SK-N-SH treated with all-trans-retinoic acid at 6 μM for 48 hours (cell line): ENCODE results near the gene S100A6.

Source experiments
- ATAC-seq: fragments of 200-7000 bp; cut with Tn5 transposase; 3 replicates; pipeline ENCODE4 v1.9.1; 2020; ENCODE audit warnings: mild to moderate bottlenecking, moderate library complexity
- ARNTL ChIP-seq: fragments of 450-650 bp; formaldehyde crosslinking; IDR thresholded peaks from 2 replicates; pipeline ENCODE4 v1.5.0; 2020; ENCODE audit warnings: low read depth, mild to moderate bottlenecking, moderate library complexity, borderline replicate concordance
- BACH2 ChIP-seq: fragments of 250-450 bp; sonication (Bioruptor Pico); IDR thresholded peaks from 2 replicates; pipeline ENCODE4 v1.9.0; 2021; ENCODE audit warnings: mild to moderate bottlenecking, borderline replicate concordance
- CSDC2 ChIP-seq: fragments of 250-450 bp; sonication (Bioruptor Pico); IDR thresholded peaks from 2 replicates; pipeline ENCODE4 v1.5.0; 2020; ENCODE audit warnings: mild to moderate bottlenecking, moderate library complexity
- CSRNP3 ChIP-seq: fragments of 250-450 bp; sonication (Bioruptor Pico); IDR thresholded peaks from 2 replicates; pipeline ENCODE4 v1.5.1; 2021; ENCODE audit warnings: mild to moderate bottlenecking, moderate library complexity
- ESRRG ChIP-seq: fragments of 250-450 bp; sonication (Bioruptor Pico); IDR thresholded peaks from 2 replicates; pipeline ENCODE4 v1.6.1; 2021; ENCODE audit warnings: mild to moderate bottlenecking
- GLIS3 ChIP-seq: fragments of 250-450 bp; sonication (Bioruptor Pico); IDR thresholded peaks from 2 replicates; pipeline ENCODE4 v1.5.0; 2020; ENCODE audit warnings: mild to moderate bottlenecking, moderate library complexity
- ISL1 ChIP-seq: fragments of 250-450 bp; sonication (Bioruptor Pico); IDR thresholded peaks from 2 replicates; pipeline ENCODE4 v2.1.2; 2022; ENCODE audit warnings: mild to moderate bottlenecking, moderate library complexity
- OSR1 ChIP-seq: fragments of 250-450 bp; sonication (Bioruptor Pico); IDR thresholded peaks from 2 replicates; pipeline ENCODE4 v1.8.0; 2022; ENCODE audit warnings: moderate library complexity, mild to moderate bottlenecking, inconsistent platforms
- PPARA ChIP-seq: fragments of 250-450 bp; sonication (Bioruptor Pico); IDR thresholded peaks from 2 replicates; pipeline ENCODE4 v1.5.0; 2020; ENCODE audit warnings: mild to moderate bottlenecking, borderline replicate concordance
- SNAI2 ChIP-seq: fragments of 250-450 bp; sonication (Bioruptor Pico); IDR thresholded peaks from 2 replicates; pipeline ENCODE4 v1.5.0; 2020; ENCODE audit warnings: mild to moderate bottlenecking, moderate library complexity
- TCF4 ChIP-seq: fragments of 250-450 bp; sonication (Bioruptor Pico); IDR thresholded peaks from 2 replicates; pipeline ENCODE4 v1.8.0; 2021; ENCODE audit warnings: mild to moderate bottlenecking, moderate library complexity, borderline replicate concordance
- TOX ChIP-seq: fragments of 250-450 bp; sonication (Bioruptor Pico); IDR thresholded peaks from 2 replicates; pipeline ENCODE4 v1.8.0; 2021; ENCODE audit warnings: mild to moderate bottlenecking, moderate library complexity, borderline replicate concordance
- ZC3H10 ChIP-seq: fragments of 250-450 bp; sonication (Bioruptor Pico); IDR thresholded peaks from 2 replicates; pipeline ENCODE4 v1.5.1; 2021; ENCODE audit warnings: mild to moderate bottlenecking, moderate library complexity
- ZFP30 ChIP-seq: fragments of 450-650 bp; formaldehyde crosslinking; IDR thresholded peaks from 2 replicates; pipeline ENCODE4 v1.5.0; 2022; ENCODE audit warnings: mild to moderate bottlenecking, moderate library complexity
- ZNF565 ChIP-seq: fragments of 450-650 bp; formaldehyde crosslinking; conservative IDR thresholded peaks from 2 replicates; pipeline ENCODE4 v1.5.0; 2020; ENCODE audit warnings: low read depth, mild to moderate bottlenecking, moderate library complexity
- ZNF70 ChIP-seq: fragments of 450-650 bp; formaldehyde crosslinking; IDR thresholded peaks from 2 replicates; pipeline ENCODE4 v1.5.0; 2020; ENCODE audit warnings: mild to moderate bottlenecking, moderate library complexity
- TF ChIP-seq, protein P1 (sequence below): fragments of 250-450 bp; sonication (Bioruptor Pico); IDR thresholded peaks from 2 replicates; pipeline ENCODE4 v1.8.0; 2021; ENCODE audit warnings: low read depth, mild to moderate bottlenecking, moderate library complexity, borderline replicate concordance
- TF ChIP-seq, protein P2 (sequence below): fragments of 250-450 bp; sonication (Bioruptor Pico); IDR thresholded peaks from 2 replicates; pipeline ENCODE4 v1.8.0; 2020; ENCODE audit warnings: mild to moderate bottlenecking, moderate library complexity, borderline replicate concordance
- TF ChIP-seq, protein P3 (sequence below): fragments of 250-450 bp; sonication (Bioruptor Pico); IDR thresholded peaks from 2 replicates; pipeline ENCODE4 v1.5.0; 2020; ENCODE audit warnings: mild to moderate bottlenecking, moderate library complexity
- TF ChIP-seq, protein P4 (sequence below): fragments of 250-450 bp; sonication (Bioruptor Pico); IDR thresholded peaks from 2 replicates; pipeline ENCODE4 v1.5.1; 2020; ENCODE audit warnings: low read depth, mild to moderate bottlenecking, moderate library complexity

The S100A6 gene

DNA sequence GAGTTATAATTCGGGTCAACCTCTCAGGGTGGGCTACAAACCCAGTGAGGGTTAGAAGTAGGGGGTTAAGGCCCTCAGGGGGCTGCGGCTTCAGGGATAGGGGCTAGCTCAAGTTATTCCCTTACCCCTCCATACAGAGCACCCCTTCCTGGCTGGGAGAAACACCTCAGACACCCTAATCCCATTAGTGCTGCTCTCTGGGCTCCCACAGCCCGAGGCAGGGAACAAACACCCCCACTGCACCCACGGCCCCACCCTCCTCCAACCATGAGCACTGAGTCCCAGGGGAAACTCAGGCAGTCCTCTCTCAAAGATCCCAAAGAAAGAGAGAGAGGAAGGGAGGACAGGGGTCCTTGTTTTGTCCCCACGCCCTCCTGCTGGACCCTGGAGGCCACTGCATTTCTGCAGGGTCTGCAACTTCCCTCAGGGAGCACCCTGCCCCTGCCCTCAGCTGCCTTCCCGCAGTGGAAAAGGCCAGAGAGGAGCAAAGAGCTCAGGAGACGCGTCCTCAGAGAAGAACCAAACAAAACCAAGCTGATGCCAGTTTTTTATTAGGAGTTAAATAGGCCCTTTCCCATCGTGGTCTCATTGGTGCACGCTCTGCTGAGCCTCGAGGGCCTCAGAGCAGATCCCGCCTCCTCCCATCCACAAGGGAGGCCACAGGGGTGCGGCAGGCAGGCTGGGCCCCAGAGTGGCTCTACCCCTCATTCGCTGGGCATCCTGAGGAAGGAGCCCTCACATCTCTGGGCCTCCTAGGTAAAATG is 11.2 kb upstream of the S100A6 start (continued):
- TF ChIP-seq, protein P1, sequence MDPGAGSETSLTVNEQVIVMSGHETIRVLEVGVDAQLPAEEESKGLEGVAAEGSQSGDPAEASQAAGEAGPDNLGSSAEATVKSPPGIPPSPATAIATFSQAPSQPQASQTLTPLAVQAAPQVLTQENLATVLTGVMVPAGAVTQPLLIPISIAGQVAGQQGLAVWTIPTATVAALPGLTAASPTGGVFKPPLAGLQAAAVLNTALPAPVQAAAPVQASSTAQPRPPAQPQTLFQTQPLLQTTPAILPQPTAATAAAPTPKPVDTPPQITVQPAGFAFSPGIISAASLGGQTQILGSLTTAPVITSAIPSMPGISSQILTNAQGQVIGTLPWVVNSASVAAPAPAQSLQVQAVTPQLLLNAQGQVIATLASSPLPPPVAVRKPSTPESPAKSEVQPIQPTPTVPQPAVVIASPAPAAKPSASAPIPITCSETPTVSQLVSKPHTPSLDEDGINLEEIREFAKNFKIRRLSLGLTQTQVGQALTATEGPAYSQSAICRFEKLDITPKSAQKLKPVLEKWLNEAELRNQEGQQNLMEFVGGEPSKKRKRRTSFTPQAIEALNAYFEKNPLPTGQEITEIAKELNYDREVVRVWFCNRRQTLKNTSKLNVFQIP (CRISPR knock-in tag), result no peak
- TF ChIP-seq, protein P2, sequence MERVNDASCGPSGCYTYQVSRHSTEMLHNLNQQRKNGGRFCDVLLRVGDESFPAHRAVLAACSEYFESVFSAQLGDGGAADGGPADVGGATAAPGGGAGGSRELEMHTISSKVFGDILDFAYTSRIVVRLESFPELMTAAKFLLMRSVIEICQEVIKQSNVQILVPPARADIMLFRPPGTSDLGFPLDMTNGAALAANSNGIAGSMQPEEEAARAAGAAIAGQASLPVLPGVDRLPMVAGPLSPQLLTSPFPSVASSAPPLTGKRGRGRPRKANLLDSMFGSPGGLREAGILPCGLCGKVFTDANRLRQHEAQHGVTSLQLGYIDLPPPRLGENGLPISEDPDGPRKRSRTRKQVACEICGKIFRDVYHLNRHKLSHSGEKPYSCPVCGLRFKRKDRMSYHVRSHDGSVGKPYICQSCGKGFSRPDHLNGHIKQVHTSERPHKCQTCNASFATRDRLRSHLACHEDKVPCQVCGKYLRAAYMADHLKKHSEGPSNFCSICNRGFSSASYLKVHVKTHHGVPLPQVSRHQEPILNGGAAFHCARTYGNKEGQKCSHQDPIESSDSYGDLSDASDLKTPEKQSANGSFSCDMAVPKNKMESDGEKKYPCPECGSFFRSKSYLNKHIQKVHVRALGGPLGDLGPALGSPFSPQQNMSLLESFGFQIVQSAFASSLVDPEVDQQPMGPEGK (CRISPR knock-in tag), result no peak
- TF ChIP-seq ESRRG (CRISPR knock-in tag), result no peak
- no peak for TF ChIP-seq CSDC2 (CRISPR knock-in tag)
- TF ChIP-seq BACH2, result no peak

GRCh38 chr1:153546371-153546770 is 10.6 kb upstream of the S100A6 start:
- no peak for TF ChIP-seq CSDC2 (CRISPR knock-in tag)
- no peak for TF ChIP-seq ARNTL (CRISPR knock-in tag)
- no peak for TF ChIP-seq GLIS3 (CRISPR knock-in tag)
- no peak for TF ChIP-seq BACH2
- no peak for TF ChIP-seq ZNF565 (CRISPR knock-in tag)
- TF ChIP-seq ZNF70 (CRISPR knock-in tag), result no peak
- no peak for TF ChIP-seq SNAI2
- TF ChIP-seq, protein P3, sequence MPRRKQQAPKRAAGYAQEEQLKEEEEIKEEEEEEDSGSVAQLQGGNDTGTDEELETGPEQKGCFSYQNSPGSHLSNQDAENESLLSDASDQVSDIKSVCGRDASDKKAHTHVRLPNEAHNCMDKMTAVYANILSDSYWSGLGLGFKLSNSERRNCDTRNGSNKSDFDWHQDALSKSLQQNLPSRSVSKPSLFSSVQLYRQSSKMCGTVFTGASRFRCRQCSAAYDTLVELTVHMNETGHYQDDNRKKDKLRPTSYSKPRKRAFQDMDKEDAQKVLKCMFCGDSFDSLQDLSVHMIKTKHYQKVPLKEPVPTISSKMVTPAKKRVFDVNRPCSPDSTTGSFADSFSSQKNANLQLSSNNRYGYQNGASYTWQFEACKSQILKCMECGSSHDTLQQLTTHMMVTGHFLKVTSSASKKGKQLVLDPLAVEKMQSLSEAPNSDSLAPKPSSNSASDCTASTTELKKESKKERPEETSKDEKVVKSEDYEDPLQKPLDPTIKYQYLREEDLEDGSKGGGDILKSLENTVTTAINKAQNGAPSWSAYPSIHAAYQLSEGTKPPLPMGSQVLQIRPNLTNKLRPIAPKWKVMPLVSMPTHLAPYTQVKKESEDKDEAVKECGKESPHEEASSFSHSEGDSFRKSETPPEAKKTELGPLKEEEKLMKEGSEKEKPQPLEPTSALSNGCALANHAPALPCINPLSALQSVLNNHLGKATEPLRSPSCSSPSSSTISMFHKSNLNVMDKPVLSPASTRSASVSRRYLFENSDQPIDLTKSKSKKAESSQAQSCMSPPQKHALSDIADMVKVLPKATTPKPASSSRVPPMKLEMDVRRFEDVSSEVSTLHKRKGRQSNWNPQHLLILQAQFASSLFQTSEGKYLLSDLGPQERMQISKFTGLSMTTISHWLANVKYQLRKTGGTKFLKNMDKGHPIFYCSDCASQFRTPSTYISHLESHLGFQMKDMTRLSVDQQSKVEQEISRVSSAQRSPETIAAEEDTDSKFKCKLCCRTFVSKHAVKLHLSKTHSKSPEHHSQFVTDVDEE (CRISPR knock-in tag), result no peak
- no peak for TF ChIP-seq TOX
- TF ChIP-seq ZFP30, result no peak
- TF ChIP-seq PPARA (CRISPR knock-in tag), result no peak
- TF ChIP-seq ESRRG (CRISPR knock-in tag), result no peak
- TF ChIP-seq CSRNP3 (CRISPR knock-in tag), result no peak
- no peak for TF ChIP-seq TCF4 (CRISPR knock-in tag)
- TF ChIP-seq, protein P1 (CRISPR knock-in tag), result no peak
- TF ChIP-seq ZC3H10 (CRISPR knock-in tag), result no peak
- TF ChIP-seq OSR1 (CRISPR knock-in tag), result no peak
- TF ChIP-seq, protein P4, sequence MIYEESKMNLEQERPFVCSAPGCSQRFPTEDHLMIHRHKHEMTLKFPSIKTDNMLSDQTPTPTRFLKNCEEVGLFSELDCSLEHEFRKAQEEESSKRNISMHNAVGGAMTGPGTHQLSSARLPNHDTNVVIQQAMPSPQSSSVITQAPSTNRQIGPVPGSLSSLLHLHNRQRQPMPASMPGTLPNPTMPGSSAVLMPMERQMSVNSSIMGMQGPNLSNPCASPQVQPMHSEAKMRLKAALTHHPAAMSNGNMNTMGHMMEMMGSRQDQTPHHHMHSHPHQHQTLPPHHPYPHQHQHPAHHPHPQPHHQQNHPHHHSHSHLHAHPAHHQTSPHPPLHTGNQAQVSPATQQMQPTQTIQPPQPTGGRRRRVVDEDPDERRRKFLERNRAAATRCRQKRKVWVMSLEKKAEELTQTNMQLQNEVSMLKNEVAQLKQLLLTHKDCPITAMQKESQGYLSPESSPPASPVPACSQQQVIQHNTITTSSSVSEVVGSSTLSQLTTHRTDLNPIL (CRISPR knock-in tag), result no peak
- TF ChIP-seq, protein P2 (CRISPR knock-in tag), result no peak
- TF ChIP-seq ISL1, result no peak
- TF ChIP-seq, all 23 proteins: peak for 0
- ATAC-seq, result no peak
